A549 (cell line): ENCODE results near the gene LPAR5.

Experiments
- CBX8 ChIP-seq: fragments of 200-600 bp; sonication (generic); IDR thresholded peaks from 2 replicates; pipeline ENCODE4 v1.6.1; 2016
- CEBPB ChIP-seq, 2 experiments: fragments of >200 bp in 1 of 2; sonication (Bioruptor Twin) in 1 of 2; formaldehyde crosslinking in 1 of 2; IDR thresholded peaks; 2 replicates each; pipeline ENCODE4 v1.6.1; 2012 to 2016
- EP300 ChIP-seq, 2 experiments: fragments of >200 bp; sonication (Bioruptor Twin); formaldehyde crosslinking; IDR thresholded peaks; 2 replicates in 1 of 2; 3 replicates in 1 of 2; pipeline ENCODE4 v1.6.1; 2016 to 2017
- ESRRA ChIP-seq: fragments of 150-350 bp; IDR thresholded peaks from 2 replicates; pipeline ENCODE4 v1.6.1; 2014; ENCODE audit warnings: mild to moderate bottlenecking, low read length, borderline replicate concordance
- HDAC2 ChIP-seq: fragments of 200-600 bp; sonication (generic); IDR thresholded peaks from 2 replicates; pipeline ENCODE4 v1.6.1; 2016
- JUN ChIP-seq, 2 experiments: fragments of >200 bp; sonication (Bioruptor Twin); formaldehyde crosslinking; IDR thresholded peaks; 2 replicates in 1 of 2; 3 replicates in 1 of 2; pipeline ENCODE4 v1.6.1; 2016 to 2017
- MAFK ChIP-seq: fragments of 450-650 bp; IDR thresholded peaks from 2 replicates; pipeline ENCODE4 v1.6.1; 2014; ENCODE audit not compliant: partially characterized antibody
- PHF8 ChIP-seq: fragments of 200-600 bp; sonication (generic); IDR thresholded peaks from 2 replicates; pipeline ENCODE4 v1.6.1; 2016; ENCODE audit warnings: low read depth, mild to moderate bottlenecking, antibody characterized with exemption, moderate library complexity, borderline replicate concordance
- POLR2A ChIP-seq: IDR thresholded peaks from 2 replicates; pipeline ENCODE4 v1.6.1; 2012; ENCODE audit warnings: mild to moderate bottlenecking, low read length
- RFX5 ChIP-seq: fragments of 450-650 bp; IDR thresholded peaks from 2 replicates; pipeline ENCODE4 v1.7.1; 2014; ENCODE audit warnings: antibody characterized with exemption, mild to moderate bottlenecking, moderate library complexity
- TF ChIP-seq, protein P1 (sequence below): fragments of >200 bp; sonication (Bioruptor Twin); formaldehyde crosslinking; IDR thresholded peaks from 3 replicates; pipeline ENCODE4 v1.5.1; 2016
- TF ChIP-seq, protein P2 (sequence below): fragments of 150-350 bp; IDR thresholded peaks from 2 replicates; pipeline ENCODE4 v1.6.1; 2014; ENCODE audit warnings: low read depth, mild to moderate bottlenecking, low read length
- TF ChIP-seq, protein P3 (sequence below): IDR thresholded peaks from 2 replicates; pipeline ENCODE4 v1.6.1; 2012

DNA sequence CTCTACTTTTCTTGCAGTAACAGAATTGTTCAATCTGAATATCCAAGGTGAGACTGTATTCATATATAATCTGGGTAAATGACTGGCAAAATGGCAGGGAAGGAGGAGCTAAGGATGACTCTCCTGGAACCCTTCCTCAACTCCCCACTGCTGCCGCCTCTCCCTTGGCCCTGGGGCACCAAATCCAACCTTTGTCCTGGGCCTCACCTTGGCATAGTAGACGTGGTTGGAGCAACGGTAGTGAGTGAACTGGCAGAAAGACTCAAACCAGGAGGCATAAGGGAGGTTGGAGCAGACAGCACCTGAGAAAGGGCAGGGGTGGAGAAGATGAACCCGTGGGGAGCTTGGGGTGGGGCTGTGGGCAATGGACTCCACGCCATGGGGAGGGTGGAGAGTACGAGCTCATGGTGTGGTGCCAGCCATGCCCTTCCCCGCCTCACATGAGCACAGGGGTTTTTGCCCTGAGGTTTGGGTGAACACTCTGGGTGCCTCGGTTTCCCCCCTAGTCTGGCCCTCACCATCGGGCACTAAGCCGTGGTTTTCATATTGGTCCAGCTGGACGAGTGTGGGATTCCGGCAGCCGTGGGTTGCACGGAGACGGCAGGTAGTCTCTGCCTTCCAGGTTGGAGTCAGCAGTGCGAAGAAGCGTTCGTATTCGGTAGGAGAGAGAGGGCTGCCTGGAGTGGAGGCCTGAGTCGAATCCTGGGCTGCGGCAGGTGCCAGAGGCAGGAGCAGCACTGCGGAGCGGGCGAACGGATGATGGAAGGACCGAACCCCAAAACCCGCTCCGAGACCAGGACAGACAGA is 10.7 kb upstream of the LPAR5 start:
- TF ChIP-seq, protein P1, sequence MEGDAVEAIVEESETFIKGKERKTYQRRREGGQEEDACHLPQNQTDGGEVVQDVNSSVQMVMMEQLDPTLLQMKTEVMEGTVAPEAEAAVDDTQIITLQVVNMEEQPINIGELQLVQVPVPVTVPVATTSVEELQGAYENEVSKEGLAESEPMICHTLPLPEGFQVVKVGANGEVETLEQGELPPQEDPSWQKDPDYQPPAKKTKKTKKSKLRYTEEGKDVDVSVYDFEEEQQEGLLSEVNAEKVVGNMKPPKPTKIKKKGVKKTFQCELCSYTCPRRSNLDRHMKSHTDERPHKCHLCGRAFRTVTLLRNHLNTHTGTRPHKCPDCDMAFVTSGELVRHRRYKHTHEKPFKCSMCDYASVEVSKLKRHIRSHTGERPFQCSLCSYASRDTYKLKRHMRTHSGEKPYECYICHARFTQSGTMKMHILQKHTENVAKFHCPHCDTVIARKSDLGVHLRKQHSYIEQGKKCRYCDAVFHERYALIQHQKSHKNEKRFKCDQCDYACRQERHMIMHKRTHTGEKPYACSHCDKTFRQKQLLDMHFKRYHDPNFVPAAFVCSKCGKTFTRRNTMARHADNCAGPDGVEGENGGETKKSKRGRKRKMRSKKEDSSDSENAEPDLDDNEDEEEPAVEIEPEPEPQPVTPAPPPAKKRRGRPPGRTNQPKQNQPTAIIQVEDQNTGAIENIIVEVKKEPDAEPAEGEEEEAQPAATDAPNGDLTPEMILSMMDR, result no peak
- TF ChIP-seq, protein P2, sequence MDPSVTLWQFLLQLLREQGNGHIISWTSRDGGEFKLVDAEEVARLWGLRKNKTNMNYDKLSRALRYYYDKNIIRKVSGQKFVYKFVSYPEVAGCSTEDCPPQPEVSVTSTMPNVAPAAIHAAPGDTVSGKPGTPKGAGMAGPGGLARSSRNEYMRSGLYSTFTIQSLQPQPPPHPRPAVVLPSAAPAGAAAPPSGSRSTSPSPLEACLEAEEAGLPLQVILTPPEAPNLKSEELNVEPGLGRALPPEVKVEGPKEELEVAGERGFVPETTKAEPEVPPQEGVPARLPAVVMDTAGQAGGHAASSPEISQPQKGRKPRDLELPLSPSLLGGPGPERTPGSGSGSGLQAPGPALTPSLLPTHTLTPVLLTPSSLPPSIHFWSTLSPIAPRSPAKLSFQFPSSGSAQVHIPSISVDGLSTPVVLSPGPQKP, result no peak
- TF ChIP-seq JUN (IDR thresholded peaks at IDR 0.05) (no peak), PHF8 (no peak), POLR2A (no peak), MAFK (no peak), CBX8 (no peak), EP300 (IDR thresholded peaks at IDR 0.05) (no peak), ESRRA (no peak), CEBPB (IDR thresholded peaks at IDR 0.05) (no peak), HDAC2 (no peak), RFX5 (no peak)
- TF ChIP-seq, protein P3, sequence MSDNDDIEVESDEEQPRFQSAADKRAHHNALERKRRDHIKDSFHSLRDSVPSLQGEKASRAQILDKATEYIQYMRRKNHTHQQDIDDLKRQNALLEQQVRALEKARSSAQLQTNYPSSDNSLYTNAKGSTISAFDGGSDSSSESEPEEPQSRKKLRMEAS, result no peak
